Panc1 (cell line): ENCODE results near the gene DIDO1. TPM values are rescaled to one million over a fixed set of nuclear protein-coding genes. Genes with fewer than 3 reads are reported as not detected.

Source experiments
- ATAC-seq: fragments of 200-7000 bp; cut with Tn5 transposase; 2 replicates; pipeline ENCODE4 v1.9.1; 2020; ENCODE audit warnings: mild to moderate bottlenecking, moderate library complexity
- BruUV-seq: library from RNA; stranded (reverse); fragments of 400-500 nt; replicated peaks from 2 replicates; lab custom pipeline; 2021; lab: Mats Ljungman, UMichigan
- CTCF ChIA-PET: fragments of 300-600 bp; sonication (Branson Sonifier 250); formaldehyde crosslinking; loops from one replicate; lab custom pipeline; 2022; ENCODE audit warnings: antibody characterized with exemption; lab: Charles Lee
- POLR2A ChIA-PET: fragments of 300-600 bp; sonication (Branson Sonifier 250); formaldehyde crosslinking; loops from one replicate; lab custom pipeline; 2022; ENCODE audit warnings: antibody characterized with exemption; lab: Charles Lee
- DNase-seq: peaks from one replicate; pipeline ENCODE4 v3.0.0-alpha.2; 2010; ENCODE audit warnings: low read depth, low spot score
- H3K27ac ChIP-seq: 2 replicates; pipeline ENCODE4 v1.5.1; 2011; ENCODE audit warnings: mild to moderate bottlenecking, low read length, inconsistent platforms
- H3K27me3 ChIP-seq: fragments of 200-500 bp; sonication (Bioruptor generic); 2 replicates; pipeline ENCODE4 v1.6.0; 2014; ENCODE audit warnings: low read length, inconsistent platforms; ENCODE audit not compliant: control insufficient read depth, insufficient read depth
- H3K36me3 ChIP-seq: fragments of 200-500 bp; sonication (Bioruptor generic); 2 replicates; pipeline ENCODE4 v1.5.1; 2014; ENCODE audit warnings: inconsistent platforms, mild to moderate bottlenecking, low read length, moderate library complexity; ENCODE audit not compliant: control insufficient read depth, insufficient read depth
- H3K4me1 ChIP-seq: 2 replicates; pipeline ENCODE4 v1.5.1; 2011; ENCODE audit warnings: inconsistent platforms, mild to moderate bottlenecking, low read length, moderate library complexity; ENCODE audit not compliant: control insufficient read depth, insufficient read depth
- H3K4me3 ChIP-seq, 2 experiments: 2 replicates each; pipeline ENCODE4 v1.5.1; 2011 to 2012; ENCODE audit warnings: low read depth in 2 of 2, low read length in 2 of 2, mild to moderate bottlenecking in 2 of 2, inconsistent platforms in 1 of 2, moderate library complexity in 1 of 2
- H3K9me3 ChIP-seq: fragments of 200-500 bp; sonication (Bioruptor generic); 2 replicates; pipeline ENCODE4 v1.5.1; 2014; ENCODE audit warnings: low read depth, mild to moderate bottlenecking, inconsistent platforms, low read length, moderate library complexity; ENCODE audit not compliant: control insufficient read depth, insufficient read depth
- POLR2AphosphoS5 ChIP-seq: IDR thresholded peaks from 2 replicates; pipeline ENCODE4 v1.6.1; 2012; ENCODE audit warnings: mild to moderate bottlenecking, low read depth, low read length, moderate library complexity
- SIN3A ChIP-seq: IDR thresholded peaks from 2 replicates; pipeline ENCODE4 v1.6.1; 2012; ENCODE audit warnings: low read depth, mild to moderate bottlenecking, low read length, moderate library complexity, borderline replicate concordance; ENCODE audit not compliant: insufficient read depth
- TCF7L2 ChIP-seq: IDR thresholded peaks from 2 replicates; pipeline ENCODE4 v1.6.1; 2011; ENCODE audit warnings: mild to moderate bottlenecking, low read depth, low read length, inconsistent platforms
- in situ Hi-C: cut with HindIII; loops from 2 replicates; pipeline ENCODE4 v1.10.0; 2016; ENCODE audit warnings: low sequenced_read_pairs, low pct_unique_long_range_greater_than_20kb
- intact Hi-C: fragments of 100-400 bp; cut with micrococcal nuclease; formaldehyde crosslinking; loops from one replicate; pipeline ENCODE4 v1.10.0; 2022; ENCODE audit not compliant: unreplicated experiment
- total RNA-seq: library from RNA; stranded (reverse); gene quantifications from one replicate; pipeline ENCODE4 v1.2.1, GENCODE V29; 2021; ENCODE audit not compliant: unreplicated experiment
- TF ChIP-seq, protein P1 (sequence below): fragments of 450-650 bp; IDR thresholded peaks from 2 replicates; pipeline ENCODE4 v1.5.1; 2017; ENCODE audit warnings: mild to moderate bottlenecking
- TF ChIP-seq, protein P2 (sequence below), 2 experiments: IDR thresholded peaks; 2 replicates each; pipeline ENCODE4 v1.6.1; 2011 to 2012; ENCODE audit warnings: low read depth in 2 of 2, control low read depth in 1 of 2, low read length in 1 of 2, mild to moderate bottlenecking in 1 of 2, moderate library complexity in 1 of 2; ENCODE audit not compliant: insufficient read depth in 1 of 2

DIDO1 gene
- total RNA-seq, 1 experiment from 2014 or later = 57.3 TPM

DNA sequence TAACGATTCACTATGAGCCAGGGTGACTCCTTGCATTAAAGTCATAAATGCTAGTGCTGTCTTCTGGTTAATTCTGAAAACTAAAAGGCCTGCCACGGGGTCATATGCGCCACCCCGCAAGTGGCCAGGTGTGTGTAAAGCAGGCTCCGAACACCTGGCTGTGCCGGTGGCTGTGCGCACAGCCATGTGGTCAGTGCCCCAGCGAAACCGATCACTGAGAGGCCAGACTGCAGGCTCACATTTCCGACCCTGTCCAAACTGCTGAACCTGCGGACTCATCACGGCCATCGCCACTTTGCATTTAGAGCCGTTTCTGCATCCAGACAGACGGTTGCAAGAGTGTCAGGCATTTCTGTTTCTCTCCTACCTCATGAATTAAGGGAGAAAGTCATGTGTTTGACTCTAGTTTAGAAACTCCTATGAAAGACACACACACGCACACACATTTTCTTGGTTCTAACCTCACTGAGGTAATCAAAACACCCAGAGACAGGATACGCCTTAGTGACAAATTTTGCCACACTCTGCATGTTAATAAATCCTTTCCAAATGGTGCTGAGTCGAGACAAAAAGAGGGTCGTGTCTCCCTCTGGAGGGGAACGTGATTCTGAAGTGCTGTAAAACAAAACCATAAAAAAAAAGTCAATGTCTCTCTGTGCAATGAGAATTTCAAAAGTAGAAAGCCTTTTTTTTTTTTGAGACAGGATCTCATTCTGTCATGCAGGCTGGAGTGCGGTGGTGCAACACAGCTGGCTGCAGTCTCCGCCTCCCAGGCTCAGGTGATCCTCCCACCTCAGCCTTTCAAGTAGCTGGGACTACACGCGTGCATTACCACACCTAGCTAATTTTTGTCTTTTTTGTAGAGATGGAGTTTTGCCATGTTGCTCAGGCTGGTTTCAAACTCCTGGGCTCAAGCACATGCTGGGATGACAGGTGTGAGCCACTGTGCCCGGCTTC, 33.7 kb downstream of the DIDO1 start:
- intact Hi-C loops (no loop called here), in situ Hi-C loops (no loop called here)
- Histone ChIP-seq H3K9me3 (no peaks in the 10 kb centered on the region), H3K27ac (no peak overlapping the region), H3K4me3 (no peak overlapping the region), H3K4me1 (peaks cover 3% of the 10 kb centered on the region), H3K36me3 (peaks cover 23% of the 10 kb centered on the region), H3K27me3 (no peaks in the 10 kb centered on the region)
- POLR2A ChIA-PET = no interaction called here
- DNase-seq (no peak), ATAC-seq (no peak)
- TF ChIP-seq, protein P1, sequence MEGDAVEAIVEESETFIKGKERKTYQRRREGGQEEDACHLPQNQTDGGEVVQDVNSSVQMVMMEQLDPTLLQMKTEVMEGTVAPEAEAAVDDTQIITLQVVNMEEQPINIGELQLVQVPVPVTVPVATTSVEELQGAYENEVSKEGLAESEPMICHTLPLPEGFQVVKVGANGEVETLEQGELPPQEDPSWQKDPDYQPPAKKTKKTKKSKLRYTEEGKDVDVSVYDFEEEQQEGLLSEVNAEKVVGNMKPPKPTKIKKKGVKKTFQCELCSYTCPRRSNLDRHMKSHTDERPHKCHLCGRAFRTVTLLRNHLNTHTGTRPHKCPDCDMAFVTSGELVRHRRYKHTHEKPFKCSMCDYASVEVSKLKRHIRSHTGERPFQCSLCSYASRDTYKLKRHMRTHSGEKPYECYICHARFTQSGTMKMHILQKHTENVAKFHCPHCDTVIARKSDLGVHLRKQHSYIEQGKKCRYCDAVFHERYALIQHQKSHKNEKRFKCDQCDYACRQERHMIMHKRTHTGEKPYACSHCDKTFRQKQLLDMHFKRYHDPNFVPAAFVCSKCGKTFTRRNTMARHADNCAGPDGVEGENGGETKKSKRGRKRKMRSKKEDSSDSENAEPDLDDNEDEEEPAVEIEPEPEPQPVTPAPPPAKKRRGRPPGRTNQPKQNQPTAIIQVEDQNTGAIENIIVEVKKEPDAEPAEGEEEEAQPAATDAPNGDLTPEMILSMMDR = no peak
- TF ChIP-seq TCF7L2 = no peak
- no peak for TF ChIP-seq POLR2AphosphoS5
- TF ChIP-seq SIN3A = no peak
- TF ChIP-seq, protein P2, sequence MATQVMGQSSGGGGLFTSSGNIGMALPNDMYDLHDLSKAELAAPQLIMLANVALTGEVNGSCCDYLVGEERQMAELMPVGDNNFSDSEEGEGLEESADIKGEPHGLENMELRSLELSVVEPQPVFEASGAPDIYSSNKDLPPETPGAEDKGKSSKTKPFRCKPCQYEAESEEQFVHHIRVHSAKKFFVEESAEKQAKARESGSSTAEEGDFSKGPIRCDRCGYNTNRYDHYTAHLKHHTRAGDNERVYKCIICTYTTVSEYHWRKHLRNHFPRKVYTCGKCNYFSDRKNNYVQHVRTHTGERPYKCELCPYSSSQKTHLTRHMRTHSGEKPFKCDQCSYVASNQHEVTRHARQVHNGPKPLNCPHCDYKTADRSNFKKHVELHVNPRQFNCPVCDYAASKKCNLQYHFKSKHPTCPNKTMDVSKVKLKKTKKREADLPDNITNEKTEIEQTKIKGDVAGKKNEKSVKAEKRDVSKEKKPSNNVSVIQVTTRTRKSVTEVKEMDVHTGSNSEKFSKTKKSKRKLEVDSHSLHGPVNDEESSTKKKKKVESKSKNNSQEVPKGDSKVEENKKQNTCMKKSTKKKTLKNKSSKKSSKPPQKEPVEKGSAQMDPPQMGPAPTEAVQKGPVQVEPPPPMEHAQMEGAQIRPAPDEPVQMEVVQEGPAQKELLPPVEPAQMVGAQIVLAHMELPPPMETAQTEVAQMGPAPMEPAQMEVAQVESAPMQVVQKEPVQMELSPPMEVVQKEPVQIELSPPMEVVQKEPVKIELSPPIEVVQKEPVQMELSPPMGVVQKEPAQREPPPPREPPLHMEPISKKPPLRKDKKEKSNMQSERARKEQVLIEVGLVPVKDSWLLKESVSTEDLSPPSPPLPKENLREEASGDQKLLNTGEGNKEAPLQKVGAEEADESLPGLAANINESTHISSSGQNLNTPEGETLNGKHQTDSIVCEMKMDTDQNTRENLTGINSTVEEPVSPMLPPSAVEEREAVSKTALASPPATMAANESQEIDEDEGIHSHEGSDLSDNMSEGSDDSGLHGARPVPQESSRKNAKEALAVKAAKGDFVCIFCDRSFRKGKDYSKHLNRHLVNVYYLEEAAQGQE (IDR thresholded peaks at IDR 0.05; ENCODE audit: insufficient read depth in 1 of 2, low read depth in 2 of 2, low read length in 1 of 2) = no peak
- CTCF ChIA-PET = interaction anchor here (0.7 kb wide), 1 partner anchor 19 kb away, joined by 3 read pairs; no protein-coding TSS in a partner anchor
- BruUV-seq = no TSS peak

DNA sequence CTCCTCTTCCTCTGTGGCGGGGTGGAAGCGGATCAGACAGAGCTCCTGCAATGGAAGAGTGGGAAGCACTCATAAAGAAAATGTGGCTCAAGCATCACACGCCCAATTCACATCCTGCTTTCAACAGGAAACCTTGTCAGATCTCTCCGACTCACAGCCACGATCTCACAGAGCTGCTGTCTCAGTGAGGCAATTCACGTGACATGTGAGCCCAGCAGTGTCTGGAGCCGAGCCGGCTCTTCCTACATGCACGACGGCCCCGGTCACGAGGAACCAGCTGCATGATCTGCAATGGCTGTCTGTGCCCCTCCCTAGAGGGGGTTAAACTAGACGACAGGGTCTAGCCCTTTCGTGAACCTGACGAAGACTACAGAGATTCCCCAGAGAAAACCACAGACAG, 35.2 kb downstream of the DIDO1 start:
- TF ChIP-seq, protein P2 (IDR thresholded peaks at IDR 0.05; ENCODE audit: insufficient read depth in 1 of 2, low read depth in 2 of 2, low read length in 1 of 2) = no peak
- TF ChIP-seq, protein P1 = no peak
- TF ChIP-seq SIN3A (no peak), TCF7L2 (no peak), POLR2AphosphoS5 (no peak)
- H3K9me3 ChIP-seq = no peaks in the 10 kb centered on the region
- BruUV-seq = no TSS peak
- ATAC-seq (no peak), DNase-seq (no peak)
- H3K4me3 ChIP-seq = no peak overlapping the region
- POLR2A ChIA-PET = no interaction called here
- H3K27ac ChIP-seq = no peak overlapping the region
- in situ Hi-C loops (no loop called here), intact Hi-C loops (no loop called here)
- CTCF ChIA-PET = interaction anchor here (0.6 to 0.9 kb wide), 3 partner anchors 8 to 80 kb away, joined by 3 read pairs; no protein-coding TSS in a partner anchor
- H3K36me3 ChIP-seq = peaks cover 23% of the 10 kb centered on the region
- H3K27me3 ChIP-seq = no peaks in the 10 kb centered on the region
- H3K4me1 ChIP-seq = peaks cover 7% of the 10 kb centered on the region
